Peyer's patch (tissue), 4 donors: ENCODE measurements around the gene NUMA1. TPM values are rescaled to one million over a fixed set of nuclear protein-coding genes. Genes with fewer than 3 reads are reported as not detected.

Experiments used
- DNase-seq, 3 donors: peaks; one replicate each; pipeline ENCODE4 v3.0.0-alpha.2; 2017 to 2019
- H3K27ac ChIP-seq, 4 donors: fragments of 200-600 bp; sonication (generic); one replicate each; pipeline ENCODE4 v1.5.1; 2016 to 2019
- H3K27me3 ChIP-seq, 2 donors: fragments of 200-600 bp; sonication (generic); one replicate each; pipeline ENCODE4 v1.5.1; 2019
- H3K36me3 ChIP-seq, 3 donors: fragments of 200-600 bp; sonication (generic); one replicate each; pipeline ENCODE4 v1.5.1; 2016 to 2019
- H3K4me1 ChIP-seq, 4 donors: fragments of 200-600 bp; sonication (generic); one replicate each; pipeline ENCODE4 v1.5.1; 2016 to 2019
- H3K4me3 ChIP-seq, 4 donors: fragments of 200-600 bp; sonication (generic); 1 replicate in 3 of 4; 2 replicates in 1 of 4; pipeline ENCODE4 v1.5.1; 2016 to 2019; ENCODE audit warnings: mild to moderate bottlenecking in 1 of 4
- H3K9me3 ChIP-seq, 4 donors: fragments of 200-600 bp; sonication (generic); one replicate each; pipeline ENCODE4 v1.5.1; 2016 to 2019; ENCODE audit warnings: mild to moderate bottlenecking in 1 of 4
- CTCF ChIP-seq, 6 experiments: fragments of 450-650 bp in 4 of 6; fragments of 200-600 bp in 2 of 6; sonication (generic) in 1 of 6; IDR thresholded peaks; one replicate each; pipeline ENCODE4 v1.5.1; 2017 to 2019; ENCODE audit warnings: antibody characterized with exemption in 6 of 6, mild to moderate bottlenecking in 3 of 6, moderate library complexity in 1 of 6
- POLR2A ChIP-seq, 2 donors: fragments of 450-650 bp; IDR thresholded peaks; one replicate each; pipeline ENCODE4 v1.5.1; 2017; ENCODE audit warnings: antibody characterized with exemption in 2 of 2, mild to moderate bottlenecking in 2 of 2, moderate library complexity in 2 of 2
- total RNA-seq, 4 donors: library from RNA; depleted of rRNA; stranded (reverse); fragments of >200 nt; gene quantifications; one replicate each; pipeline ENCODE4 v1.1.0, GENCODE V29; 2016

Gene NUMA1
- total RNA-seq, 4 donors from 2014 or later = 297 to 512 (median 388) TPM

GRCh38 chr11:71977743-71978418, 102.5 kb downstream of the NUMA1 start:
- Histone ChIP-seq H3K36me3 (peaks cover 0 to 23% (median 0%) of the 10 kb centered on the region in 3 donors), H3K4me1 (no peaks in the 10 kb centered on the region), H3K9me3 (no peaks in the 10 kb centered on the region), H3K27ac (peak overlapping the region in 1 of 4 donors; percentile 63), H3K27me3 (no peaks in the 10 kb centered on the region), H3K4me3 (no peak overlapping the region)
- TF ChIP-seq CTCF (IDR thresholded peaks at IDR 0.05) (peak; percentile 53 to 86 (median 76)), POLR2A (IDR thresholded peaks at IDR 0.05) (no peak)
- DNase-seq = peak in 2 of 3 donors; percentile 69 to 89

GRCh38 chr11:71977090-71977489, 103.3 kb downstream of the NUMA1 start:
- no peak for DNase-seq
- H3K27me3 ChIP-seq = no peaks in the 10 kb centered on the region
- no peak overlapping the region for H3K4me3 ChIP-seq

GRCh38 chr11:71976551-71976950, 103.8 kb downstream of the NUMA1 start:
- no peak for TF ChIP-seq POLR2A (IDR thresholded peaks at IDR 0.05)
- no peak for TF ChIP-seq CTCF (IDR thresholded peaks at IDR 0.05)
- no peak for DNase-seq
- Histone ChIP-seq H3K9me3 (no peaks in the 10 kb centered on the region), H3K4me3 (no peak overlapping the region), H3K27me3 (no peaks in the 10 kb centered on the region), H3K4me1 (no peaks in the 10 kb centered on the region), H3K36me3 (peaks cover 0 to 23% (median 0%) of the 10 kb centered on the region in 3 donors), H3K27ac (no peak overlapping the region)

More at GRCh38 chr11:71977090-71977489, 103.3 kb downstream of the NUMA1 start:
- Histone ChIP-seq H3K9me3 (no peaks in the 10 kb centered on the region), H3K36me3 (peaks cover 0 to 23% (median 0%) of the 10 kb centered on the region in 3 donors), H3K27ac (peak overlapping the region in 1 of 4 donors; percentile 63), H3K4me1 (no peaks in the 10 kb centered on the region)
- TF ChIP-seq POLR2A (IDR thresholded peaks at IDR 0.05) = no peak
- TF ChIP-seq CTCF (IDR thresholded peaks at IDR 0.05) = no peak

- no peak overlapping the region for H3K4me3 ChIP-seq
- no peaks in the 10 kb centered on the region for H3K27me3 ChIP-seq
- no peaks in the 10 kb centered on the region for H3K9me3 ChIP-seq
- H3K27ac ChIP-seq = no peak overlapping the region
- no peaks in the 10 kb centered on the region for H3K4me1 ChIP-seq
- DNase-seq = no peak
- TF ChIP-seq POLR2A (IDR thresholded peaks at IDR 0.05) (no peak), CTCF (IDR thresholded peaks at IDR 0.05) (no peak)
- H3K36me3 ChIP-seq = peaks cover 0 to 36% (median 0%) of the 10 kb centered on the region in 3 donors
Measured at GRCh38 chr11:71971680-71972079, 108.7 kb downstream of the NUMA1 start.

- Histone ChIP-seq H3K9me3 (no peaks in the 10 kb centered on the region), H3K36me3 (peaks cover 0 to 40% (median 0%) of the 10 kb centered on the region in 3 donors), H3K4me3 (no peak overlapping the region), H3K4me1 (no peaks in the 10 kb centered on the region), H3K27ac (no peak overlapping the region), H3K27me3 (no peaks in the 10 kb centered on the region)
- DNase-seq = no peak
- no peak for TF ChIP-seq POLR2A (IDR thresholded peaks at IDR 0.05)
- TF ChIP-seq CTCF (IDR thresholded peaks at IDR 0.05) = no peak
Measured at GRCh38 chr11:71964641-71965040, 115.7 kb downstream of the NUMA1 start.
